HEK293 (cell line): ENCODE measurements around the gene BLVRB.
A peak's percentile ranks its signal among the peaks of the same experiment; 100 is the strongest.

Source experiments
- CTCF ChIA-PET: fragments of 350-600 bp; formaldehyde crosslinking; extraction: SDS; loops from one replicate; lab custom pipeline; 2021; ENCODE audit warnings: antibody characterized with exemption; lab: Yijun Ruan, JAX
- POLR2A ChIA-PET: fragments of 300-600 bp; formaldehyde crosslinking; extraction: SDS; loops from one replicate; lab custom pipeline; 2020; ENCODE audit warnings: antibody characterized with exemption, inconsistent platforms; lab: Yijun Ruan, JAX
- H3K27ac ChIP-seq: fragments of 200-500 bp; sonication (Bioruptor generic); 2 replicates; pipeline ENCODE4 v1.5.1; 2014; ENCODE audit warnings: low read depth, low read length, control low read depth, inconsistent platforms; ENCODE audit errors: extremely low read depth
- H3K36me3 ChIP-seq, 2 experiments: fragments of 200-500 bp in 1 of 2; sonication (Bioruptor generic) in 1 of 2; 1 replicate in 1 of 2; 2 replicates in 1 of 2; pipeline ENCODE4 v1.5.1; 2014 to 2017; ENCODE audit warnings: inconsistent platforms in 2 of 2, low read length in 2 of 2; ENCODE audit not compliant: control insufficient read depth in 2 of 2, insufficient read depth in 1 of 2
- H3K4me1 ChIP-seq: fragments of 200-500 bp; sonication (Bioruptor generic); 2 replicates; pipeline ENCODE4 v1.5.1; 2014; ENCODE audit warnings: mild to moderate bottlenecking, low read length, inconsistent platforms; ENCODE audit not compliant: control insufficient read depth, insufficient read depth
- H3K4me3 ChIP-seq: 2 replicates; pipeline ENCODE4 v1.5.1; 2011; ENCODE audit warnings: low read depth, mild to moderate bottlenecking, control low read depth, low read length, moderate library complexity
- H3K9me3 ChIP-seq: fragments of 200-500 bp; sonication (Bioruptor generic); 2 replicates; pipeline ENCODE4 v1.5.1; 2014; ENCODE audit warnings: low read depth, low read length, inconsistent platforms; ENCODE audit not compliant: control insufficient read depth, insufficient read depth
- BCL11A ChIP-seq: fragments of 450-650 bp; formaldehyde crosslinking; IDR thresholded peaks from 2 replicates; pipeline ENCODE4 v1.5.1; 2016; ENCODE audit warnings: low read depth, missing biosample characterization, missing genetic modification characterization
- OVOL3 ChIP-seq: fragments of 450-650 bp; formaldehyde crosslinking; IDR thresholded peaks from 2 replicates; pipeline ENCODE4 v1.5.1; 2016; ENCODE audit warnings: missing biosample characterization, missing genetic modification characterization
- PATZ1 ChIP-seq: fragments of 450-650 bp; formaldehyde crosslinking; IDR thresholded peaks from 2 replicates; pipeline ENCODE4 v1.5.1; 2016; ENCODE audit warnings: missing biosample characterization, missing genetic modification characterization
- SCRT1 ChIP-seq: fragments of 450-650 bp; formaldehyde crosslinking; IDR thresholded peaks from 2 replicates; pipeline ENCODE4 v1.5.1; 2016; ENCODE audit warnings: missing biosample characterization, missing genetic modification characterization, borderline replicate concordance
- SP7 ChIP-seq: fragments of 450-650 bp; formaldehyde crosslinking; IDR thresholded peaks from 2 replicates; pipeline ENCODE4 v1.5.1; 2016; ENCODE audit warnings: missing biosample characterization, missing genetic modification characterization
- TSHZ1 ChIP-seq: fragments of 450-650 bp; formaldehyde crosslinking; IDR thresholded peaks from 2 replicates; pipeline ENCODE4 v1.5.1; 2016; ENCODE audit warnings: missing biosample characterization, missing genetic modification characterization, borderline replicate concordance
- ZBTB10 ChIP-seq: fragments of 450-650 bp; formaldehyde crosslinking; IDR thresholded peaks from 2 replicates; pipeline ENCODE4 v1.5.1; 2016; ENCODE audit warnings: missing biosample characterization, missing genetic modification characterization
- ZBTB20 ChIP-seq: fragments of 450-650 bp; formaldehyde crosslinking; IDR thresholded peaks from 2 replicates; pipeline ENCODE4 v1.5.1; 2016; ENCODE audit warnings: missing biosample characterization, missing genetic modification characterization
- ZBTB8A ChIP-seq: fragments of 450-650 bp; formaldehyde crosslinking; IDR thresholded peaks from 2 replicates; pipeline ENCODE4 v1.5.1; 2016; ENCODE audit warnings: missing biosample characterization, missing genetic modification characterization
- ZNF121 ChIP-seq: fragments of 450-650 bp; formaldehyde crosslinking; IDR thresholded peaks from 2 replicates; pipeline ENCODE4 v1.5.1; 2016; ENCODE audit warnings: missing biosample characterization, missing genetic modification characterization
- ZNF133 ChIP-seq: fragments of 450-650 bp; formaldehyde crosslinking; IDR thresholded peaks from 2 replicates; pipeline ENCODE4 v1.5.1; 2016; ENCODE audit warnings: missing biosample characterization, missing genetic modification characterization
- ZNF140 ChIP-seq: fragments of 450-650 bp; formaldehyde crosslinking; IDR thresholded peaks from 2 replicates; pipeline ENCODE4 v1.5.1; 2016; ENCODE audit warnings: missing biosample characterization, missing genetic modification characterization
- ZNF155 ChIP-seq: fragments of 450-650 bp; formaldehyde crosslinking; IDR thresholded peaks from 2 replicates; pipeline ENCODE4 v1.5.1; 2016; ENCODE audit warnings: missing biosample characterization, missing genetic modification characterization
- ZNF19 ChIP-seq: fragments of 450-650 bp; formaldehyde crosslinking; IDR thresholded peaks from 2 replicates; pipeline ENCODE4; 2016; ENCODE audit warnings: missing biosample characterization, missing genetic modification characterization, low read depth
- ZNF2 ChIP-seq: fragments of 450-650 bp; formaldehyde crosslinking; IDR thresholded peaks from 2 replicates; pipeline ENCODE4 v1.5.1; 2016; ENCODE audit warnings: missing biosample characterization, missing genetic modification characterization
- ZNF280D ChIP-seq: fragments of 450-650 bp; formaldehyde crosslinking; IDR thresholded peaks from 2 replicates; pipeline ENCODE4 v1.5.1; 2016; ENCODE audit warnings: missing biosample characterization, missing genetic modification characterization
- ZNF394 ChIP-seq: fragments of 450-650 bp; formaldehyde crosslinking; IDR thresholded peaks from 2 replicates; pipeline ENCODE4 v1.5.1; 2016; ENCODE audit warnings: missing biosample characterization, missing genetic modification characterization, mild to moderate bottlenecking, moderate library complexity, borderline replicate concordance
- ZNF501 ChIP-seq: fragments of 450-650 bp; formaldehyde crosslinking; IDR thresholded peaks from 2 replicates; pipeline ENCODE4 v1.5.1; 2016; ENCODE audit warnings: missing biosample characterization, missing genetic modification characterization
- ZNF514 ChIP-seq: fragments of 450-650 bp; formaldehyde crosslinking; IDR thresholded peaks from 2 replicates; pipeline ENCODE4 v1.5.1; 2016; ENCODE audit warnings: missing biosample characterization, missing genetic modification characterization
- ZNF610 ChIP-seq: fragments of 450-650 bp; formaldehyde crosslinking; IDR thresholded peaks from 2 replicates; pipeline ENCODE4 v1.5.1; 2016; ENCODE audit warnings: missing biosample characterization, missing genetic modification characterization, borderline replicate concordance
- ZNF639 ChIP-seq: fragments of 450-650 bp; formaldehyde crosslinking; IDR thresholded peaks from 2 replicates; pipeline ENCODE4 v1.5.1; 2016; ENCODE audit warnings: missing biosample characterization, missing genetic modification characterization

The BLVRB gene

GRCh38 chr19:40420451-40420765 is 45.1 kb downstream of the BLVRB start (continued):
- no peak for TF ChIP-seq ZNF19 (tag by site-specific recombination)
- no peak for TF ChIP-seq ZNF514 (tag by site-specific recombination)
- TF ChIP-seq SCRT1 = peak; percentile 65; the same call in 1 of the 2 replicates
- TF ChIP-seq ZNF610 (tag by site-specific recombination) = no peak
- TF ChIP-seq ZNF280D (tag by site-specific recombination) = peak; percentile 97
- no peak for TF ChIP-seq ZBTB20 (tag by site-specific recombination)
- TF ChIP-seq ZNF140 (tag by site-specific recombination) = no peak
- TF ChIP-seq SP7 (tag by site-specific recombination) = no peak
- TF ChIP-seq BCL11A (tag by site-specific recombination) = peak; percentile 96; the same call in 1 of the 2 replicates
- TF ChIP-seq PATZ1 (tag by site-specific recombination) = no peak
- no peak for TF ChIP-seq ZNF133
- TF ChIP-seq ZNF155 (tag by site-specific recombination) = no peak
- no peak for TF ChIP-seq ZNF394 (tag by site-specific recombination)
- no peak for TF ChIP-seq ZNF2

GRCh38 chr19:40419780-40420179 is 45.8 kb downstream of the BLVRB start:
- no peak for TF ChIP-seq TSHZ1 (tag by site-specific recombination)
- 0 out of 2 replicates have a peak, but pooled peaks have one; percentile 6 for TF ChIP-seq ZBTB8A (tag by site-specific recombination)
- TF ChIP-seq ZBTB10 (tag by site-specific recombination) = no peak
- no peak for TF ChIP-seq ZNF639 (tag by site-specific recombination)
- peak; percentile 97 for TF ChIP-seq ZNF121 (tag by site-specific recombination)
- TF ChIP-seq ZNF501 (tag by site-specific recombination) = no peak
- TF ChIP-seq OVOL3 (tag by site-specific recombination) = no peak
- ChIA-PET CTCF (interaction anchor here (0.6 to 3.4 kb wide), 33 partner anchors 9 to 1723 kb away, joined by 3 to 40 read pairs (median 6); partner anchors contain the start of genes BLVRB and SERTAD3), POLR2A (interaction anchor here (0.6 to 9.2 kb wide), 10 partner anchors 13 to 184 kb away, joined by 3 to 428 read pairs (median 8); partner anchors contain the start of genes BLVRB, C19orf47, PLD3 and SERTAD3)
- H3K9me3 ChIP-seq = no peaks in the 10 kb centered on the region
- H3K27ac ChIP-seq = no peak overlapping the region
- H3K36me3 ChIP-seq = peaks cover 13 to 15% of the 10 kb centered on the region in 2 experiments
- H3K4me3 ChIP-seq = no peak overlapping the region
- peaks cover 19% of the 10 kb centered on the region for H3K4me1 ChIP-seq
